IMR-90 (cell line): ENCODE results near the gene TMEM127. TPM values are rescaled to one million over a fixed set of nuclear protein-coding genes. Genes with fewer than 3 reads are reported as not detected.

Experiments
- ATAC-seq: fragments of 200-7000 bp; cut with Tn5 transposase; 2 replicates; pipeline ENCODE4 v1.9.1; 2020; ENCODE audit warnings: low read depth, mild to moderate bottlenecking, moderate library complexity
- BruUV-seq: library from RNA; stranded (reverse); fragments of 400-500 nt; replicated peaks from 2 replicates; lab custom pipeline; 2021; lab: Mats Ljungman, UMichigan
- CTCF ChIA-PET: fragments of 300-600 bp; formaldehyde crosslinking; extraction: SDS; loops from one replicate; lab custom pipeline; 2021; ENCODE audit warnings: antibody characterized with exemption; lab: Yijun Ruan, JAX
- POLR2A ChIA-PET: fragments of 300-600 bp; sonication (Branson Sonifier 250); formaldehyde crosslinking; loops from one replicate; lab custom pipeline; 2022; ENCODE audit warnings: antibody characterized with exemption; ENCODE audit not compliant: unreplicated experiment; lab: Charles Lee
- DNase-seq: peaks from one replicate; pipeline ENCODE4 v3.0.0; 2013
- H2AFZ ChIP-seq: replicated peaks from 2 replicates; pipeline ENCODE3; 2013; ENCODE audit warnings: low read length, mild to moderate bottlenecking; ENCODE audit not compliant: poor library complexity
- H2AK5ac ChIP-seq: 2 replicates; pipeline ENCODE4 v1.6.1; 2013; ENCODE audit warnings: low read depth, low read length, inconsistent platforms
- H2AK9ac ChIP-seq: replicated peaks from 2 replicates; pipeline ENCODE3; 2013; ENCODE audit warnings: mild to moderate bottlenecking, low read depth, low read length, moderate library complexity; ENCODE audit not compliant: poor library complexity
- H2BK120ac ChIP-seq: 2 replicates; pipeline ENCODE4 v1.6.1; 2013; ENCODE audit warnings: low read depth, low read length, inconsistent platforms
- H2BK15ac ChIP-seq: 3 replicates; pipeline ENCODE4 v1.6.1; 2013; ENCODE audit warnings: low read depth, low read length, inconsistent platforms
- H2BK20ac ChIP-seq: 2 replicates; pipeline ENCODE4 v1.6.1; 2013; ENCODE audit warnings: low read depth, mild to moderate bottlenecking, inconsistent platforms, low read length, moderate library complexity
- H2BK5ac ChIP-seq: 2 replicates; pipeline ENCODE4 v1.6.1; 2013; ENCODE audit warnings: mild to moderate bottlenecking, low read depth, low read length, inconsistent platforms; ENCODE audit not compliant: poor library complexity, severe bottlenecking
- H3K14ac ChIP-seq: replicated peaks from 2 replicates; pipeline ENCODE4 v1.6.1; 2013; ENCODE audit warnings: low read depth, low read length, inconsistent platforms
- H3K18ac ChIP-seq: 2 replicates; pipeline ENCODE4 v1.6.1; 2013; ENCODE audit warnings: low read depth, low read length, control low read depth
- H3K23ac ChIP-seq: 2 replicates; pipeline ENCODE4 v1.6.1; 2013; ENCODE audit warnings: low read depth, low read length, inconsistent platforms
- H3K27ac ChIP-seq: 2 replicates; pipeline ENCODE4 v1.5.1; 2013; ENCODE audit warnings: mild to moderate bottlenecking, control low read depth, low read length; ENCODE audit not compliant: insufficient read depth
- H3K27me3 ChIP-seq: 2 replicates; pipeline ENCODE4 v1.6.1; 2013; ENCODE audit warnings: low read length; ENCODE audit not compliant: control insufficient read depth, insufficient read depth
- H3K36me3 ChIP-seq: 2 replicates; pipeline ENCODE4 v1.6.1; 2013; ENCODE audit warnings: low read length, mixed read lengths; ENCODE audit not compliant: control insufficient read depth, insufficient read depth
- H3K4ac ChIP-seq: 2 replicates; pipeline ENCODE4 v1.6.1; 2013; ENCODE audit warnings: low read depth, low read length, inconsistent platforms
- H3K4me1 ChIP-seq: 2 replicates; pipeline ENCODE4 v1.6.1; 2013; ENCODE audit warnings: low read length, mixed read lengths; ENCODE audit not compliant: control insufficient read depth, insufficient read depth
- H3K4me2 ChIP-seq: 2 replicates; pipeline ENCODE4 v1.6.1; 2013; ENCODE audit warnings: low read depth, mild to moderate bottlenecking, control low read depth, low read length, moderate library complexity
- H3K4me3 ChIP-seq: 2 replicates; pipeline ENCODE4 v1.5.1; 2013; ENCODE audit warnings: low read depth, mild to moderate bottlenecking, control low read depth, low read length, moderate library complexity; ENCODE audit not compliant: insufficient read depth
- H3K56ac ChIP-seq: 2 replicates; pipeline ENCODE4 v1.6.1; 2013; ENCODE audit warnings: low read length, inconsistent platforms; ENCODE audit not compliant: insufficient read depth; ENCODE audit errors: extremely low read depth
- H3K79me1 ChIP-seq, 2 experiments: 2 replicates each; pipeline ENCODE4 v1.6.1; 2013; ENCODE audit warnings: low read length in 2 of 2, inconsistent platforms in 1 of 2, low read depth in 1 of 2
- H3K9ac ChIP-seq: 2 replicates; pipeline ENCODE4 v1.6.1; 2013; ENCODE audit warnings: low read depth, low read length, control low read depth
- H3K9me1 ChIP-seq: 2 replicates; pipeline ENCODE4 v1.6.1; 2013; ENCODE audit warnings: low read length, inconsistent platforms; ENCODE audit not compliant: insufficient read depth
- H3K9me3 ChIP-seq: 2 replicates; pipeline ENCODE4 v1.6.1; 2013; ENCODE audit warnings: low read length; ENCODE audit not compliant: control insufficient read depth, insufficient read depth
- H4K20me1 ChIP-seq: 2 replicates; pipeline ENCODE4 v1.6.1; 2013; ENCODE audit warnings: low read length, inconsistent platforms; ENCODE audit not compliant: insufficient read depth
- H4K5ac ChIP-seq: 2 replicates; pipeline ENCODE4 v1.6.1; 2013; ENCODE audit warnings: mild to moderate bottlenecking, low read depth, low read length, control low read depth
- H4K8ac ChIP-seq, 2 experiments: 2 replicates each; pipeline ENCODE4 v1.6.1; 2013; ENCODE audit warnings: low read depth in 2 of 2, low read length in 2 of 2, control low read depth in 1 of 2, inconsistent platforms in 1 of 2
- H4K91ac ChIP-seq: 2 replicates; pipeline ENCODE4 v1.6.1; 2013; ENCODE audit warnings: low read depth, low read length, inconsistent platforms; ENCODE audit not compliant: insufficient read depth
- MAFK ChIP-seq: IDR thresholded peaks from 2 replicates; pipeline ENCODE4 v1.6.1; 2012; ENCODE audit warnings: low read depth, low read length, improper control_type of control experiment
- NFE2L2 ChIP-seq: fragments of 150-350 bp; IDR thresholded peaks from 2 replicates; pipeline ENCODE4 v1.6.1; 2016; ENCODE audit warnings: low read depth, mild to moderate bottlenecking, low read length
- RCOR1 ChIP-seq: IDR thresholded peaks from 2 replicates; pipeline ENCODE4 v1.6.1; 2012; ENCODE audit warnings: mild to moderate bottlenecking, low read length, improper control_type of control experiment; ENCODE audit not compliant: insufficient replicate concordance
- SMC3 ChIP-seq: fragments of 150-350 bp; IDR thresholded peaks from 2 replicates; pipeline ENCODE4 v1.6.1; 2016; ENCODE audit warnings: low read depth, mild to moderate bottlenecking, antibody characterized with exemption, low read length, moderate library complexity
- USF2 ChIP-seq: fragments of 150-350 bp; IDR thresholded peaks from 2 replicates; pipeline ENCODE4 v1.6.1; 2017; ENCODE audit warnings: mild to moderate bottlenecking, antibody characterized with exemption, low read length, low read depth
- WGBS, 2 experiments: methylation state at CpG; one replicate each; pipeline versions ENCODE4 v1.1.5 to v1.1.7; 2013; ENCODE audit warnings: missing lambda C conversion rate in 2 of 2; ENCODE audit not compliant: insufficient read length in 1 of 2; ENCODE audit errors: extremely low coverage in 2 of 2; 5-methylcytosine and 5-hydroxymethylcytosine counted together
- dilution Hi-C: fragments of 300-500 bp; cut with HindIII; formaldehyde crosslinking; loops from one replicate; pipeline ENCODE4 v1.14.3; 2018; ENCODE audit warnings: low sequenced_read_pairs; ENCODE audit not compliant: unreplicated experiment
- in situ Hi-C: fragments of 300-500 bp; cut with MboI; formaldehyde crosslinking; loops from 3 replicates; pipeline ENCODE4 v1.14.3; 2019; ENCODE audit warnings: low sequenced_read_pairs, inconsistent platforms, mixed read lengths
- intact Hi-C: fragments of 100-400 bp; cut with micrococcal nuclease; formaldehyde crosslinking; loops from 2 replicates; pipeline ENCODE4 v1.10.0; 2022
- polyA plus RNA-seq, 3 experiments: library from polyadenylated mRNA; depleted of rRNA; stranded (reverse); fragments of >200 nt; gene quantifications; 2 replicates each; pipeline ENCODE4 v1.2.3, GENCODE V29; 2012; ENCODE audit warnings: low replicate concordance in 1 of 3
- total RNA-seq: library from RNA; depleted of rRNA; stranded (reverse); fragments of >200 nt; gene quantifications from 2 replicates; pipeline ENCODE4 v1.2.3, GENCODE V29; 2012

TMEM127 gene
- total and polyA plus RNA-seq, 2 of the 4 experiments (the other 2 are of a cell fraction) = 35.7 to 47.6 TPM

- CTCF ChIA-PET = interaction anchor here (0.7 kb wide), 1 partner anchor 17 kb away, joined by 4 read pairs; no protein-coding TSS in a partner anchor
- Histone ChIP-seq H3K4me3 (no peak overlapping the region), H4K20me1 (peaks cover 44% of the 10 kb centered on the region), H2BK15ac (no peak overlapping the region), H3K27ac (no peak overlapping the region), H3K23ac (no peak overlapping the region), H3K56ac (no peak overlapping the region), H3K4me2 (no peak overlapping the region), H2AFZ (no peak overlapping the region), H2AK5ac (no peak overlapping the region), H2AK9ac (no peak overlapping the region), H4K91ac (no peak overlapping the region), H3K79me1 (peaks cover 28 to 60% of the 10 kb centered on the region in 2 experiments), H4K5ac (no peak overlapping the region), H4K8ac (no peak overlapping the region), H3K9me1 (peaks cover 27% of the 10 kb centered on the region), H3K27me3 (no peaks in the 10 kb centered on the region), H3K4ac (no peak overlapping the region), H3K4me1 (peaks cover 25% of the 10 kb centered on the region), H3K9me3 (no peaks in the 10 kb centered on the region), H3K9ac (no peak overlapping the region), H3K36me3 (peaks cover 37% of the 10 kb centered on the region), H2BK20ac (no peak overlapping the region), H2BK120ac (no peak overlapping the region), H2BK5ac (no peak overlapping the region), H3K14ac (no peak overlapping the region), H3K18ac (no peak overlapping the region)
- DNase-seq (no peak), ATAC-seq (no peak)
- intact Hi-C loops (no loop called here), in situ Hi-C loops (loop anchor here (25.0 kb wide), 1 partner anchor 244 kb away; no protein-coding TSS in a partner anchor), dilution Hi-C loops (no loop called here)
- POLR2A ChIA-PET = no interaction called here
- no TSS peak for BruUV-seq
- TF ChIP-seq NFE2L2 (no peak), RCOR1 (no peak), SMC3 (no peak), MAFK (no peak), USF2 (no peak)
- WGBS, 2 experiments = 100% methylated on average over 1 of the region's 6 CpGs; no CpG with 5 or more reads in 1 of the 2 experiments
Observed at GRCh38 chr2:96256611-96257113, 9.1 kb downstream of the TMEM127 start.
